HG02852 (cell line): ENCODE data around the gene DIPK1B.
"Not testable (repeated sequence)": the region's sequence is repeated elsewhere in the genome, so short reads cannot be mapped to it uniquely, and the experiment has no call there.

ENCODE experiments used
- ATAC-seq: cut with Tn5 transposase; IDR thresholded peaks from one replicate; pipeline ENCODE4 v1.9.1; 2021; ENCODE audit warnings: mild to moderate bottlenecking, moderate library complexity; ENCODE audit not compliant: unreplicated experiment

Gene DIPK1B

DNA sequence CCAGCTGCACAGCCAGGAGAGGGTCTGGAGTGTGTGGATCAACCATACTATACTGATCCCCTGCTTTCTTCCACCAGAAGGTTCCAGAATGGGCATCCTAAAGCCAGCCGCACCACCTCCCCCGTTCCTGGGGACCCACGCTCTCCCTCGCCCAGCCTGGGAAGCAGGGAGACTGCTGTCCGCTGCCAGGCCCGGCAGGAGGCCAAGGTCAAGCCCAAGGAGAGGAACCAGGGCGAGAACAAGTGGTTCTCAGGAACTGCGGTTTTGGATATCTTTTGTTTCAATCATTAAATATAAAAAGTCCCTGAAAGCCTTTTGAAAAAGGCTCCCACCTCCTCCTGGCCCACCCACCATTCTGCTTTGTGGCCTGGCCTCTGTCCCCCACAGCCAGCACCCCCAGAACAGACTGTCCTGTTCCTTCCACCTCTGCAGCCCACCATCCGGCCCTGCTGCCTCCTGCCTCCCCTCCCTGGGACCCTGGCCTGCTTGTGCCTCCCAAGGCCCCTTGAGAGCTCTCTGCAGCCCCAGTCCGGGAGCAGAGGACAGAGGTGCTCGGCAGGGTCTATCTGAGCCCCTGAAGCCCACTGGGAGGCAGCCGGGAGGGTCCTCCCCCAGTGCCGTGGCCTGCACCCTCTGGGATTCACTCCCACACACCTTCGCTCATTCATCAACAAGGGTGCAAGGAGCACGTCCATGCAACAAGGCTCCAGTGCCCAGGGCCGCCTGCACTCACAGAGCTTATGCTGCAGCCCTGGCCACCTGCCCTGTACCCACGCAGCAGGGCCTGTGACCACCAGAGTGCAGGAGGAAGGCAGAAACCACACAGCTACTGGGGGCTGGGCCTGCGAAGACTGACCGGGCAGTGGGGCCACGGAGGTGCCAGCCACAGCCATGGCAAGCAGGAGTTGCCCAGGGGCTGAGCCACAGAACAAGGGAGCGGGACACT, 36.6 kb downstream of the DIPK1B start:
- ATAC-seq: no peak

DNA sequence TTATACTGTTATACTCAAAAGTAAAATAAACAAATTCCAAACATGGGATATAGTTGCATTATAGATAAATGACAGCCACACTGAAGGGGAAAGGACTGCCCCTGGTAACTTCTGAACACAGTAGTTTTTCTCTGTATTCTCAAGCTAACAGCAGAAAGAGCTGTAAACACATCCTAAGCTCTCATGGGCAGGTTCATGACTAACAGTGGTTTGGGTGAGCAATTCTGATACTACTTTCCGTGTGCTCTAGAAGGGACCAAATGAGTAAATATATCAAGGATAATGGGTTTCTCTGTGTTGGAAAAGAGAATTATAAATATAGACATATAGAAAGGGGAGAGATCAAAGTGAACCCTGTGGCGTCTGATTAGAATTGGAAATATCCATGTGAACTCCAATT, 38.2 kb downstream of the DIPK1B start:
- no peak for ATAC-seq

DNA sequence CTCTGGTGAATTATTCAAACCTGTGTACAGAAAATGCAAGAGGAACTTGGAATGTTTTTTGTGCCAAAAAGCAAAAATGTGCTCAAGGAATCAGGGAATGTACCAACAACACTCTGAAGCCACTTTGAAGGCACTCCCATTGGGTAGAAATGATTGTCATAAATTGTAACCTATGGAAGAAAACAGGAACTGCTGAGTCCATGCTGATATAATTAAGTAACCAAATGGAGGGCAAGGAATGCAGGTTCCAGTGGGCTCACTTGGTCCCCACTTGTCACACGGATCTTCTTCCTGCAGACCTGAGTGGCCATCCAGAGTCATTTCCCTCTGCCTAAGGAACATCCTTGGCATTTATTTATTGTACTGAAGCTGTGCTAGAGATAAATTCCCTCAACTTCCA, 38.9 kb downstream of the DIPK1B start:
- no peak for ATAC-seq

DNA sequence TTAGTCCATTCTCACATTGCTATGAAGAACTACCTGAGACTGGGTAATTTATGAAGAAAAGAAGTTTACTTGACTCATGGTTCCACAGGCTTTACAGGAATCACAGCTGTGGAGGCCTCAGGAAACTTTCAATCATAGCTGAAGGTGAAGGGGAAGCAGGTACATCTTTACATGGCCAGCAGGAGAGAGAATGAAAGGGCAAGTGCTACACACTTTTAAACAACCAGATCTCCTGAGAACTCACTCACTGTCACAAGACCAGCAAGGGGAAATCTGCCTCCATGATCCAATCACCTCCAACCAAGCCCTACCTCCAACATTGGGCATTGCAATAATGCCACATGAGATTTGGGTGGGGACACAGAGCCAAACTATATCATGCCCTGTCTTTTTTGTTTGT, 39.4 kb downstream of the DIPK1B start:
- ATAC-seq: no peak

DNA sequence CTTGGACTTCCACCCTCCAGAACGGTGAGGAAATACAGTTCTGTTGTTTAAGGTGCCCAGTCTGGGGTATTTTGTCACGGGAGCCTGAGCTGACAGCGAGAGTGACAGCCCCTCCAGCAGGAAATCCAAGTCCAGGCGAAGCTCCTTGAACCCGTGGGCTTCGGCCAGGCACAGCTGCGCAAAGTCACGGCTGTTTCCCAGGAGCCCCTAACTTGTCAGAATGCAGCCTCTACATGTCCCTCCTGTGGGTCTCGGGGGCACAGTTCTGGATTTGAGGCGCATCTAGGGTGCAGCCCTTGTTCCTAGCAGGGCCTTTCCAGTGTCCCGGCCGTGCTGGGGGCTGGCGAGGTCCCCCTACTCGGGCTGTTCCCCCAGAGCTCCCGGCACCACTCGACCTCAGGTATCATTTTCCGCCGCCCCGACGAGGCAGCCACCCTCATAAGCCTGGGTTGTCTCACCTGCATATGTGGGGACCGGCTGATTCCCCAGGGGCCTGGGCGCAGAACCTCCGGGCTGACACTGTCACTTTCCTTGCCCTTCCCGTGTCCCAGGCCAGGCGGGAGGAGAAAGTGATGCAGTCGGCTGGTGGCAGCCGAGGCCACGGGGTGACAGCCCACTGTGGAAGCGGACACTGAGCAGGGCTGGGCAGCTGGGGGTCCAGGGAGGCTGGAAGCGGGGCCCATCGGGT, 41.1 kb downstream of the DIPK1B start:
- ATAC-seq: no peak

DNA sequence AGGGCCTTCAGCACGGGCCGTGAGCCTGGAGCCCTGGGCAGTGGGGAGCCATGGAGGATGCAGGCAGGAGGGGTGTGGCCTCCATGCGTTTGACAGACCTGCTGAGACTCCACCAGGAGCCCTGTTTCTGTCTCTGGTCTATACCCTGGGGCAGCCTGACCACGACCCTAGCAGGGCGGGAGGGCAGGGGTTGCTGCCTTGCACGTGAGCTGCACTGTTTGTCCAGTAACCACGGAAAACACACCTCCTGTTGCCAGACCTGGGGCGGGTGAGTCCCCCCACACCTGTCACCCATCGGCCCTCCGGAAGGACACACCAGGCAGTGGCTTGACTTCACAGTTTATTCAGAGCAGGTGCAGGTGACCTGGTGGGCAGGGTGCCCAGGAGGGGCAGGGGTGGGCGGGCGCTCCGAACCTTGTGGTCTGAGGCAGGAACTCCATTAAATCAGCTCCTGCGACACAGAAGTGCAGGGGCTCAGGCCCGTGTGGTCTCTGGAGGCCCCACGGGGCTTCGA, 41.7 kb downstream of the DIPK1B start:
- ATAC-seq: no peak

GRCh38 chr9:136754626-136755301, 42.4 kb downstream of the DIPK1B start:
- ATAC-seq: no peak

GRCh38 chr9:136755302-136756133, 43.1 kb downstream of the DIPK1B start:
- not testable (repeated sequence) for ATAC-seq

GRCh38 chr9:136756134-136756438, 43.7 kb downstream of the DIPK1B start:
- no peak for ATAC-seq

DNA sequence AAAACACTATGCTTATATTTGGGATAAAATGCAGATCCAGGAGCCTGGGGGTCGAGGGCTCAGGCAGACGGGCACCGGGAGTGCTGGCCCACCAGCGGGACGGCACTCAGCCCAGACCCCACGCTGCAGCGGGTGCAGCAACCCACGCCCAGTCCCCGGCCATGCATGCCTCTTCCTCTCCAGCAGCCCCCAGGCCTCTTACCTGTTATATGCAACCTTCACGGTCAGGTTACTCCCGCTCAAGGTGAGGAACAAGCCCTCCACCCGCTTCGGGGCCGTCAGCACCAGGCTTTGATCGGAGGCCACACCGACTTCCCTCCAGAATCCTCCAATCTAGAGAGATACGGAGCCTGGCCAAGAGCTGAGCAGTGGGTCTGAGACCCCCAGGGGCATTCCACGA, 44.5 kb downstream of the DIPK1B start:
- ATAC-seq: no peak

GRCh38 chr9:136757328-136757727, 45.0 kb downstream of the DIPK1B start:
- ATAC-seq: no peak

GRCh38 chr9:136757751-136758140, 45.4 kb downstream of the DIPK1B start:
- no peak for ATAC-seq

DNA sequence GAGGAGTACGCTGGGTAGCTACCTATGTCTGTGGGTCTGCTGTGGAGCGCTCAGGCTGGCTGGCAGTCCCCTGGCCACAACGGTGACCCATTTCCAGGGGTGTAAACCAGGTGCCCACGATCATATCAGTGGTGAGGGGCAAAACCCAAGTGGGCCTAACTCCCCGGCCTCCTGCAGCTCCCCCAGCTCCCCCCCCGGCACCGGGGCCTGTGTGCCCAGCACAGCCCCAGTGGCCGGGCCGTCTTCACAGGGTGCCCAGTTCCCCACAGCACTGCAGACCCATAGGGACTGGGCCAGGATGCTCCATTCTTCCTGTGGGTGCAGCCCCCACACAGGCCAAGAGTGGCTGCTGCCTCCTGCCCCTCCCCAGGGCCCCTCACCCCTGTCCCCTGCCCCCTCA, 46.6 kb downstream of the DIPK1B start:
- no peak for ATAC-seq

DNA sequence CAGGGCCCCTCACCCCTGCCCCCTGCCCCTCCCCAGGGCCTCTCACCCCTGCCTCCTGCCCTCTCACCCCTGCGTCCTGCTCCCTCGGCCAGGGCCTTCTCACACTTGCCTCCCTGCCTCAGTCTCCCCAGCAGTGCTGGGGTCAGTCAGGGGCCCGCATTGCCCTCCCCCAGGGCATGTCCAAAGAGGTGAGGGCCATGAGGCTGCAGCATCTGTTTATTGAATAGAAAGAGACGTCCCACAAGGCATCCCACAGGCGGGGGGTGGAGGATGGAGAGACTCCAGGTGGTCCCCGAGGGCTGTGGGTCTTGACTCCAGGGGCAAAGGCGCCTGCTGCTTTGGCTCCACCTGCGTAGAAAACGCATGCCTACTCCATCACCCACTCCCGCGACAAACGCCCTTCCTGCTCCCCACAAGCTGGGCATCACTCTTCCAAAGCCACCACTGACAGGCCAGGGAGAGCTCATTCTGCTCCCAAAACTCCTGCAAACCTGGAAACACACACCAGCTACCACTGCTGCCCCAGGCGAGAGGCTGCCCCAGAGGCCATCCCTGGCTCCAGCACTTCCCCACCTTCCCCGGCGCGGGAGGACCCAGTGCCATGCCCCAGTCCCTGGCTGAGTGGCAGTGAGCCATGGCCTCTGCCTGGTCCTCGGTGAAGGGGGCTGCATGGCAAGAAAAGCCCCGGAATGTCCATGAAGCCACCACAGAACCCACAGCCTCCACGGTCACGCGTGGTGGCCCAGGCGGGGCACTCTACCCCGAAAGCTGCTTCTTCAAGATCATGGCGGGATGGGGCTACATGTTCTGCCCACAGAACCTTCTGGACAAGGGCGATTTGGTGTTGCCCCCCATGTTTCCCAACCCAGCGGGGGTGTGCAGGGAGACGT, 47.3 kb downstream of the DIPK1B start:
- ATAC-seq: no peak

DNA sequence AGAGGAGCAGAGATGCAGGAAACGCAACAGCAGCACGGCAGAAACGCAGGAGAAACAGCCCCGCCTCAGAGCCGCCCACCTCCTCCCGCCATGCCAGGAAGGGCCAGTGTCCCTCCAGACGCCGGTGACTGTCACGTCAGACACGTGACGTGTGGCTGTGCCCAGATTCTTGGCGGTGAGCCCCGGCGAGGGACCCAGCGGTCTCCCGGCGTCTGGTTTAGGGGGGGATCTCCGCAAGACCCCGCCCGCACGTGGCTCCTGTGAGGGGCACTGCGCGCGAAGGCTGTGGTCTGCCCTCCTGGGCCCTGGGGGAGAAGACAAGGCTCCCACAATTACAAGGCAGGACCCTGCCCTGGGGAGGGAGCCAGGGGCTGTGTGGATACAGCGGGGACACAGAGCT, 48.1 kb downstream of the DIPK1B start:
- no peak for ATAC-seq

GRCh38 chr9:136760834-136761544, 48.6 kb downstream of the DIPK1B start:
- not testable (repeated sequence) for ATAC-seq

DNA sequence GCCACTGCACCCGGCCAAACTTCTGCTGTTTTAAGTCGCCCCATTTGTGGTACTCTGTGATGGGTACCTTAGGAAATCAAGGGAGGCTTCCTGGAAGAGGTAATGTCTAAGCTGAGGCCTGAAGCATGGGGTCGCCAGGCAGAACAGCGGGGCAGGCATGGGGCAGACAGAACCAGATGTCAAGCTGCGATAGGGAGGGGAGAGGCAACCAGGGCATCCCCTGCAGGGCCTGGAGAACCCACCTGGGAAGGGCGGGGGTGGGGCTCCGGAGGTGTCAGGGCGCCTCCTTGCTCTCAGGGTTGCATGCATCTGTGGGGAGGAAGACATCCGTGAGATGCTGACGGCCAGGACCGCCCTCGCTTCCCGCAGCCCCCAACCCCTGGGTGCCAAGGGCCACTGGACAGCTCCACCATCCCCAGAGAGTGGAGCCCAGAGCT, 49.2 kb downstream of the DIPK1B start:
- ATAC-seq: no peak

- ATAC-seq: no peak
Observed at GRCh38 chr9:136762221-136762691, 49.9 kb downstream of the DIPK1B start.
